K562 (cell line): ENCODE measurements around the gene MRPL38. TPM values are rescaled to one million over a fixed set of nuclear protein-coding genes. Genes with fewer than 3 reads are reported as not detected.

Source experiments
- HBP1 ChIP-seq: fragments of 450-650 bp; formaldehyde crosslinking; IDR thresholded peaks from 2 replicates; pipeline ENCODE4 v1.4.0; 2022; ENCODE audit warnings: missing genetic modification characterization
- HDAC3 ChIP-seq: fragments of 450-650 bp; IDR thresholded peaks from 2 replicates; pipeline ENCODE4 v1.6.1; 2018; ENCODE audit warnings: borderline replicate concordance, mild to moderate bottlenecking, moderate library complexity; ENCODE audit not compliant: partially characterized antibody
- LCOR ChIP-seq: sonication (generic); formaldehyde crosslinking; IDR thresholded peaks from 2 replicates; pipeline ENCODE4 v1.8.0; 2022; ENCODE audit warnings: mild to moderate bottlenecking, missing genetic modification reagents
- MXI1 ChIP-seq: IDR thresholded peaks from 2 replicates; pipeline ENCODE4 v1.6.1; 2011; ENCODE audit warnings: low read depth, mild to moderate bottlenecking, improper control_type of control experiment, low read length
- NCOA1 ChIP-seq: fragments of 450-650 bp; IDR thresholded peaks from 2 replicates; pipeline ENCODE4 v1.6.1; 2016; ENCODE audit warnings: low read depth
- NCOA4 ChIP-seq: fragments of 450-650 bp; IDR thresholded peaks from 2 replicates; pipeline ENCODE4 v1.6.1; 2018; ENCODE audit warnings: mild to moderate bottlenecking; ENCODE audit not compliant: partially characterized antibody
- PHF8 ChIP-seq: fragments of 200-600 bp; sonication (generic); IDR thresholded peaks from 2 replicates; pipeline ENCODE4 v1.6.1; 2012; ENCODE audit warnings: mixed run types, mild to moderate bottlenecking, inconsistent platforms, low read length, moderate library complexity, borderline replicate concordance
- POLR2B ChIP-seq: fragments of 450-650 bp; IDR thresholded peaks from 2 replicates; pipeline ENCODE4 v1.6.1; 2018; ENCODE audit warnings: low read depth; ENCODE audit not compliant: partially characterized antibody
- SREBF1 ChIP-seq: fragments of 150-350 bp; IDR thresholded peaks from 2 replicates; pipeline ENCODE4 v1.6.1; 2014; ENCODE audit warnings: antibody characterized with exemption, low read depth, low read length, borderline replicate concordance
- TOE1 ChIP-seq, 2 experiments: fragments of 450-650 bp in 1 of 2; sonication (generic) in 1 of 2; formaldehyde crosslinking in 1 of 2; IDR thresholded peaks; 2 replicates each; pipeline versions ENCODE4 v1.7.1 to v1.8.0; 2016 to 2022; ENCODE audit warnings: borderline replicate concordance in 2 of 2, mild to moderate bottlenecking in 2 of 2, antibody characterized with exemption in 1 of 2, inconsistent platforms in 1 of 2, low read depth in 1 of 2, missing genetic modification reagents in 1 of 2, moderate library complexity in 1 of 2
- ZNF184 ChIP-seq: sonication (generic); formaldehyde crosslinking; IDR thresholded peaks from 2 replicates; pipeline ENCODE4 v1.5.0; 2020; ENCODE audit warnings: missing genetic modification reagents
- ZNF75A ChIP-seq: fragments of 450-650 bp; formaldehyde crosslinking; IDR thresholded peaks from 2 replicates; pipeline ENCODE4 v1.4.0; 2020; ENCODE audit warnings: mild to moderate bottlenecking
- ZNF780A ChIP-seq: fragments of 250-450 bp; sonication (Bioruptor Pico); IDR thresholded peaks from 2 replicates; pipeline ENCODE4 v1.5.0; 2021; ENCODE audit warnings: mild to moderate bottlenecking
- ZNF785 ChIP-seq: fragments of 250-450 bp; sonication (Bioruptor Pico); IDR thresholded peaks from 2 replicates; pipeline ENCODE4 v1.4.0; 2020; ENCODE audit warnings: mild to moderate bottlenecking
- polyA plus RNA-seq, 8 experiments: library from polyadenylated mRNA; depleted of rRNA in 4 of 8; stranded (reverse) in 5 of 8; unstranded in 3 of 8; fragments of >200 nt; fragmentation: Nextera tagmentation in 2 of 8; fragmentation: Illumina TruSeq in 1 of 8; extraction: Ambion mirVana in 2 of 8; extraction: Trizol in 1 of 8; gene quantifications; 2 replicates each; pipeline versions ENCODE4 v1.2.1 to v1.2.3, GENCODE V29; 2011 to 2014; ENCODE audit warnings: inconsistent platforms in 1 of 8, missing spikeins in 1 of 8
- total RNA-seq, 7 experiments: library from RNA; depleted of rRNA in 6 of 7; stranded (reverse); fragments of >200 nt in 6 of 7; fragmentation: Illumina TruSeq in 2 of 7; extraction: Trizol in 2 of 7; gene quantifications; 2 replicates each; pipeline versions ENCODE4 v1.2.1 to v1.2.3, GENCODE V29; 2011 to 2021; ENCODE audit warnings: low replicate concordance in 1 of 7
- TF ChIP-seq, protein P1 (sequence below): sonication (generic); formaldehyde crosslinking; IDR thresholded peaks from 2 replicates; pipeline ENCODE4 v1.8.0; 2023; ENCODE audit warnings: missing genetic modification reagents, mild to moderate bottlenecking, borderline replicate concordance
- TF ChIP-seq, protein P2 (sequence below): fragments of 450-650 bp; IDR thresholded peaks from 2 replicates; pipeline ENCODE4 v1.6.1; 2016; ENCODE audit warnings: antibody characterized with exemption
- TF ChIP-seq, protein P3 (sequence below): fragments of 450-650 bp; formaldehyde crosslinking; IDR thresholded peaks from 2 replicates; pipeline ENCODE4 v1.4.0; 2020; ENCODE audit warnings: mild to moderate bottlenecking, moderate library complexity

Gene MRPL38
- total and polyA plus RNA-seq, 9 of the 15 experiments (the other 6 are each of a cell fraction or from before 2014, with no cell fraction given): 4.5 to 154 (median 48.5) TPM

DNA sequence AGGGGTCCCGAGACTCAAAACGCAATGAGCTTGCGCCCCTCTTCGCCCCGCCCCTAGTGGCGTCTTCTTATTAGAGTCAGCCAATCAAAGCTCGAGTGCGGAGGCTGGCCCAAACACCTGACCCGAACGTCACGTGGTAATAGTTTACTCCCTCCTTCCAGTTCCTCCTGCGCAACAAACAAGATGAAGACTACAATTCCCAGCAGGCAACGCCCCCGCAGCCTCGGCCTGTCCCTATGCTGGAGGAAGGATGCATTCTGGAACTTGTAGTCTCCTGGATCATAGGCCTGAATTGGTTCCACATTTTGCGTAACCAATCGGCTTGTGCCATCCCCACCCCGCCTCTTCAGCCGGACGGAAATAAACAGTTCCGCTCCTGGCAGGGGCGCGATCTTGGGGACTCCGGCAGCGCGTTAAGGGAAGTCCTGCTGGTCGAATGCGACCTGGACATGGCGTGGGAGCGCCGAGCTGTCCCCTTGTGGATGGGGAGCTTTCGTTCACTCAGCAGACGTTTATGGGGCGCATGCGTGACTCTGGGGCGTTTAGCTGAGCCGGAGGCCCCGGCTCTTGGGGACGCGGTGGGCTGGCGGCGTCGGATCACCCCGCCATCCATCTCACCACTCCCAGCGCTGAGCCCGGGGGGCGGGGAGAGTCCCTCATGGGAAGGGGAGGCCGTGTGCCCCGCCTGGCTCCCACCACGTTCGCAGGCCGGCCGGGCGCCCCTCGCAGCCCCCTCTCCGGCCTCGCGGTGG lies 49.2 kb downstream of the MRPL38 start, which contains the start of gene WBP2 (continued):
- TF ChIP-seq, protein P1, sequence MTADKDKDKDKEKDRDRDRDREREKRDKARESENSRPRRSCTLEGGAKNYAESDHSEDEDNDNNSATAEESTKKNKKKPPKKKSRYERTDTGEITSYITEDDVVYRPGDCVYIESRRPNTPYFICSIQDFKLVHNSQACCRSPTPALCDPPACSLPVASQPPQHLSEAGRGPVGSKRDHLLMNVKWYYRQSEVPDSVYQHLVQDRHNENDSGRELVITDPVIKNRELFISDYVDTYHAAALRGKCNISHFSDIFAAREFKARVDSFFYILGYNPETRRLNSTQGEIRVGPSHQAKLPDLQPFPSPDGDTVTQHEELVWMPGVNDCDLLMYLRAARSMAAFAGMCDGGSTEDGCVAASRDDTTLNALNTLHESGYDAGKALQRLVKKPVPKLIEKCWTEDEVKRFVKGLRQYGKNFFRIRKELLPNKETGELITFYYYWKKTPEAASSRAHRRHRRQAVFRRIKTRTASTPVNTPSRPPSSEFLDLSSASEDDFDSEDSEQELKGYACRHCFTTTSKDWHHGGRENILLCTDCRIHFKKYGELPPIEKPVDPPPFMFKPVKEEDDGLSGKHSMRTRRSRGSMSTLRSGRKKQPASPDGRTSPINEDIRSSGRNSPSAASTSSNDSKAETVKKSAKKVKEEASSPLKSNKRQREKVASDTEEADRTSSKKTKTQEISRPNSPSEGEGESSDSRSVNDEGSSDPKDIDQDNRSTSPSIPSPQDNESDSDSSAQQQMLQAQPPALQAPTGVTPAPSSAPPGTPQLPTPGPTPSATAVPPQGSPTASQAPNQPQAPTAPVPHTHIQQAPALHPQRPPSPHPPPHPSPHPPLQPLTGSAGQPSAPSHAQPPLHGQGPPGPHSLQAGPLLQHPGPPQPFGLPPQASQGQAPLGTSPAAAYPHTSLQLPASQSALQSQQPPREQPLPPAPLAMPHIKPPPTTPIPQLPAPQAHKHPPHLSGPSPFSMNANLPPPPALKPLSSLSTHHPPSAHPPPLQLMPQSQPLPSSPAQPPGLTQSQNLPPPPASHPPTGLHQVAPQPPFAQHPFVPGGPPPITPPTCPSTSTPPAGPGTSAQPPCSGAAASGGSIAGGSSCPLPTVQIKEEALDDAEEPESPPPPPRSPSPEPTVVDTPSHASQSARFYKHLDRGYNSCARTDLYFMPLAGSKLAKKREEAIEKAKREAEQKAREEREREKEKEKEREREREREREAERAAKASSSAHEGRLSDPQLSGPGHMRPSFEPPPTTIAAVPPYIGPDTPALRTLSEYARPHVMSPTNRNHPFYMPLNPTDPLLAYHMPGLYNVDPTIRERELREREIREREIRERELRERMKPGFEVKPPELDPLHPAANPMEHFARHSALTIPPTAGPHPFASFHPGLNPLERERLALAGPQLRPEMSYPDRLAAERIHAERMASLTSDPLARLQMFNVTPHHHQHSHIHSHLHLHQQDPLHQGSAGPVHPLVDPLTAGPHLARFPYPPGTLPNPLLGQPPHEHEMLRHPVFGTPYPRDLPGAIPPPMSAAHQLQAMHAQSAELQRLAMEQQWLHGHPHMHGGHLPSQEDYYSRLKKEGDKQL (CRISPR knock-in tag): no peak
- 0 out of 2 replicates have a peak, but pooled peaks have one; percentile 79 for TF ChIP-seq LCOR
- no peak for TF ChIP-seq ZNF785
- TF ChIP-seq, protein P2, sequence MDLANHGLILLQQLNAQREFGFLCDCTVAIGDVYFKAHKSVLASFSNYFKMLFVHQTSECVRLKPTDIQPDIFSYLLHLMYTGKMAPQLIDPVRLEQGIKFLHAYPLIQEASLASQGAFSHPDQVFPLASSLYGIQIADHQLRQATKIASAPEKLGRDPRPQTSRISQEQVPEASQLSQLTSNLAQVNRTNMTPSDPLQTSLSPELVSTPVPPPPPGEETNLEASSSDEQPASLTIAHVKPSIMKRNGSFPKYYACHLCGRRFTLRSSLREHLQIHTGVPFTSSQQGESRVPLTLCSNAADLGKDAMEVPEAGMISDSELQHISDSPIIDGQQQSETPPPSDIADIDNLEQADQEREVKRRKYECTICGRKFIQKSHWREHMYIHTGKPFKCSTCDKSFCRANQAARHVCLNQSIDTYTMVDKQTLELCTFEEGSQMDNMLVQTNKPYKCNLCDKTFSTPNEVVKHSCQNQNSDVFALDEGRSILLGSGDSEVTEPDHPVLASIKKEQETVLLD: peak; percentile 31; the same call in 1 of the 2 replicates
- peak; percentile 99 for TF ChIP-seq HDAC3
- TF ChIP-seq SREBF1: peak; percentile 94
- no peak for TF ChIP-seq ZNF184 (CRISPR knock-in tag)
- peak; percentile 90 for TF ChIP-seq PHF8
- no peak; the same call in 1 of the 2 replicates for TF ChIP-seq MXI1
- TF ChIP-seq NCOA1: no peak
- no peak for TF ChIP-seq ZNF780A (CRISPR knock-in tag)
- TF ChIP-seq, protein P3, sequence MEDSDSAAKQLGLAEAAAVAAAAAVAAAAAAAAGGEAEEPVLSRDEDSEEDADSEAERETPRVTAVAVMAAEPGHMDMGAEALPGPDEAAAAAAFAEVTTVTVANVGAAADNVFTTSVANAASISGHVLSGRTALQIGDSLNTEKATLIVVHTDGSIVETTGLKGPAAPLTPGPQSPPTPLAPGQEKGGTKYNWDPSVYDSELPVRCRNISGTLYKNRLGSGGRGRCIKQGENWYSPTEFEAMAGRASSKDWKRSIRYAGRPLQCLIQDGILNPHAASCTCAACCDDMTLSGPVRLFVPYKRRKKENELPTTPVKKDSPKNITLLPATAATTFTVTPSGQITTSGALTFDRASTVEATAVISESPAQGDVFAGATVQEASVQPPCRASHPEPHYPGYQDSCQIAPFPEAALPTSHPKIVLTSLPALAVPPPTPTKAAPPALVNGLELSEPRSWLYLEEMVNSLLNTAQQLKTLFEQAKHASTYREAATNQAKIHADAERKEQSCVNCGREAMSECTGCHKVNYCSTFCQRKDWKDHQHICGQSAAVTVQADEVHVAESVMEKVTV (CRISPR knock-in tag): peak; percentile 66
- TF ChIP-seq NCOA4: no peak
- no peak for TF ChIP-seq ZNF75A (CRISPR knock-in tag)
- TF ChIP-seq HBP1: no peak
- TF ChIP-seq TOE1 (IDR thresholded peaks at IDR 0.05; ENCODE audit: borderline replicate concordance): peak; percentile 99
- TF ChIP-seq TOE1 (CRISPR knock-in tag; IDR thresholded peaks at IDR 0.05; ENCODE audit: borderline replicate concordance, low read depth): peak; percentile 61; the same call in 1 of the 2 replicates
- peak; percentile 95 for TF ChIP-seq POLR2B
